Colon (tissue), 2 donors: ENCODE data around the gene CFAP57.

ENCODE experiments used
- FAIRE-seq: peaks from 2 replicates; lab custom pipeline; 2012; peaks lifted over from hg19 to GRCh38; lab: Jason Lieb, UNC
- donor health status: control.
- donor health status: control.

CFAP57 gene

DNA sequence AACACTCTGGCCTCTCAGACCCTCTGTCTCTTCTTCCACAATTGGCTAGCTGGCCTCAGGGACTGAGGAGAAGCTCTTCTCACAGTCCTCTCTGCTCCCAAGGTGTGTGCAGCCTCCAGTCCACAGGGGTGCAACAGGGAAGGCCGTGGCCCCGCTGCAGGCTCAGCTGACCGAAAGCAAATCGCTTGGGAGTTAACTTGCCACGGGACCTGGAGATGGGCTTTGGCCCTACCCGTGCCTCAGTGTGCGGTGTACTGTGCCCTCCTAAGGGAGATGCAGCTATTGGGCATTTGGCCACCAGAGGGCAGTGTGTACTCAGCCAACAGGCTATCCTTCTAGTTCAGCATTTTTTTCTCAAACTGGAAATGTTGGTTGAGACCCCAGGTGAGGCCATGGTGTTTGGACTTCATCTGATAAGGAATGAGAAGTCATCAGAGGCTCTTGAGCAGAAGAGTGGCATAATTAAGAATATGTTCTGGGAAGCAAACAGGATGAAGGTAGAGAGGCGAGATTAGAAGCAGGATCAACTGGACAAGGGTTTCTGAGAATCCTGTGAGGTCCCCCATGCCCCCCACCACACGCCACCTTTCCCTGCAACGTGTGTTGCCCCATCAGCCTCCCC lies 55.1 kb downstream of the CFAP57 start:
- no peak for FAIRE-seq

DNA sequence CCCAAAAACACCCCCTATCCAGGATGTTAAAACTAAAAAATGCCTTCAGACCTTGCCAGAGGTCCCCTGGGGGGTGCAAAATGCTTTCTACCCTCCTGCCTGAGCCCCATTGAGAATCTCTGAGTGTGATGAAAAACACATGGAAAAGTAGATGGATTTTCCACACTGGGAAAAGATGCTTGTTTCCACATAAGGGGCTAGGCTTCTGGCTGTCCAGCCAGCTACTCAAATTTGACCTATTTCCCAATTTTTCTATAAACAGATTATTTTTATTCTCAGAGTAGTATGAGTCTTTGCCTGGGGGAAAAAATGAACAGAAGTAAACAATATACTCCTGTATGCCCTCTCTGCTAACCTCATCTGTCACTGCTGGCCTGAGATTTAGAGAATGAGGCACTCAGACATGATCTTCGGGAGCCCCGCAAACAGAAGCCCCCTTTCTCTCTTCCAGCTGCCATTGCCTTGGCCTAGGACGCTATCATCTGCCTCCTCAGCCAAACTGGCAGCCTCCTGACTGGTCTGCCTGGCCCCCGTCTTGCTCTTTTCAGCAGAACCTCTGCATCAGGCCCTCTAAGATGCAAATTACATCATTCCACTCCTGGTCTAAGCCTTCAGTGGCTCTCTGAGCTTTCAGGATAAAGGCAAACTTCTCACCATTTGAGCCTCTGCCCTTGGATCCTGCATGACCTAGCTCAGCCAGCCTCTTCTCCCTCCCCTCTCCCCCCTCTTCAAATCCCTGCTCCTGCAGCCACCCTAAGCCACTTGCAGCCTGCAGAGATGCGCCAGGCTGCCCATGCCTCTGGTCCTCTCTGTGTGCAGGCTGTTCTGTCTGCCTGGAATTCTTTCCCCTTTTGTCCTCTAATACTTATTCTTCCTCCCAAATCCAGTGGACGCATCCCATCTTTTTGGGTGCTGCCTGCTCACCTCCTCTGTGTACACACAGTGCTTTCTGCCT lies 58.0 kb downstream of the CFAP57 start:
- FAIRE-seq: no peak

DNA sequence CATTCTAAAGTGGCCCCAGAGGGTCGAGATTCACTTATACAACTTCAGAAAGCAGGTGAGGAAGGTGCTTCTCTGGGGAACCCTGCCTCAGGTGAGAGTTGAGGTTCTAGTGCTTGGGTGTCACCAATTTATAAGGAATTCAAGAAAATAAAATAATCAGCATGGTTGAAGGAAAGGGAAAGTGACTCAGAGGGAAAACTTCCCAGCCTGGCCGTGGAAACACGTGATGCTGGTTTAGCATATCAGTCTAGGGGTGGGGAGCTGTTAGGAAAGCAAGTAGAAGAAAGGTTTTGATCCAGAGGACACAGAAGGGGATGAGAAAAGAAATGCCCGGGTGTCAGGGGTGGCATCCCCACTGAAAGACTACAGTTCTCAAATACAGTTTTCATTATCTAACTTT lies 59.9 kb downstream of the CFAP57 start:
- FAIRE-seq: no peak

DNA sequence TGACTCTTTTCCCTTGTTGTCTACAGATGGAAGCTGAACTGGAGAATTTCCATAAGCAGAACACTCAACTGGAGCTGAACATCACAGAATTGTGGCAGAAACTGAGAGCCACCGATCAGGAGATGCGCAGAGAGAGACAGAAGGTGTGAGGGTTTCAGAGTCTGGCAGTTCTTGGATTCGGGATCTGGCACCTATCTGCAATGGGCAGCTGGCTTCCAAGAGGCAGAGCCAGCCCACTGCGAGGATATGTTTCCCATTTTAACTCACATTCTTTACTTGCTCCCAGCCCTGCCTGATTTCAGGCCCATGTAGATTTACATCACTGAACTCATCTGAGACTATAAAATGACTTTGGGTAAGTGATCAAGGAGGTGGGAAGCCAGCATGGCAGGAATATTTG lies 60.4 kb downstream of the CFAP57 start:
- FAIRE-seq: no peak

DNA sequence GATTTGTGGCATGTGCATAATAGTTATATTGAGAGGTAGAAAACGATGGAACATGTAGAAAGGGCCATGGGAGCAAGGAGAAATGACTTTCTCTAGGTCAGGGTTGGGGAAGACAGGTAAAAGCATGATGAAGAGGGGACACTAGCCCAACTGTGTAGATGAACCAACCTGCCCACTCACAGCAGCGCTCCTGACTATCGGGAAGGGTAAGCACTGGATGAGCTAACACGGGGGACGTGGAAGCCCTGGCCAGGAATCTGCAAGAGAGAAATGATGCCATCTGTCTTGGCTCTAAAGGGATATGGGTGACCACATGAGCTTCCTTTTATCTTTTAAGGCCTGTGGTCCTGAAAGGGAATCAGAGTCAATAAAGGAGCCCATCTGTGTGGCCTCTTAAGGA lies 61.5 kb downstream of the CFAP57 start:
- FAIRE-seq: no peak

DNA sequence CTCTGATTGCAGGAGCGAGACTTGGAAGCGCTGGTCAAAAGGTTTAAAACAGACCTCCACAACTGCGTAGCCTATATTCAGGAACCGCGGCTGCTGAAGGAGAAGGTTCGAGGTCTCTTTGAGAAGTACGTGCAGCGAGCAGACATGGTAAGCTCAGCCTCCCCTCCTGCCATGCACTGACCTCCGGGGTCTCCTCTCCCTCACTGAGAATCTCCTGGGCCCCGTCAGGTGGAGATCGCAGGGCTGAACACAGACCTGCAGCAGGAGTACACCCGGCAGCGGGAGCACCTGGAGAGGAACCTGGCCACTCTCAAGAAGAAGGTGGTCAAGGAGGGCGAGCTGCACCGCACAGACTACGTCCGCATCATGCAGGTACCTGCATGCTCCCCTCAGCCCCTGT lies 62.1 kb downstream of the CFAP57 start:
- no peak for FAIRE-seq

DNA sequence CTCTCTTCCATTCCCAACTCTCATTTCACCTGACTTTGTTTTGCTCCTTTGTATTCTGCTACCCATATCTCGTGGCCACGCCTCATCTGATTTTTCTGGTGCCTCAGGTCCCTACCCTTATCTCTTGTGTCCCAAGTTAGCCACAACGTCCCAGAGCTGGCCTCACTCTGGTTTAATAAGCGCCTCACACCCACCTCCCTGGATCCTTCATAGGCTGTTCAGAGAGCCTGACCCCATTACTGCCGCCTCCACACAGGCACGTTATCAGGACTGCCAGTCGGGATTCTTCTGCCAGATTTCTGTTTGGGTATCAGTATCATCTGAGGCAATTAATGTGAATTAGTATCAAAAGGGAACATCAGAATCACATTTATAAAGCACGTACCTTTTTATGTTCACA lies 62.9 kb downstream of the CFAP57 start:
- no peak for FAIRE-seq

DNA sequence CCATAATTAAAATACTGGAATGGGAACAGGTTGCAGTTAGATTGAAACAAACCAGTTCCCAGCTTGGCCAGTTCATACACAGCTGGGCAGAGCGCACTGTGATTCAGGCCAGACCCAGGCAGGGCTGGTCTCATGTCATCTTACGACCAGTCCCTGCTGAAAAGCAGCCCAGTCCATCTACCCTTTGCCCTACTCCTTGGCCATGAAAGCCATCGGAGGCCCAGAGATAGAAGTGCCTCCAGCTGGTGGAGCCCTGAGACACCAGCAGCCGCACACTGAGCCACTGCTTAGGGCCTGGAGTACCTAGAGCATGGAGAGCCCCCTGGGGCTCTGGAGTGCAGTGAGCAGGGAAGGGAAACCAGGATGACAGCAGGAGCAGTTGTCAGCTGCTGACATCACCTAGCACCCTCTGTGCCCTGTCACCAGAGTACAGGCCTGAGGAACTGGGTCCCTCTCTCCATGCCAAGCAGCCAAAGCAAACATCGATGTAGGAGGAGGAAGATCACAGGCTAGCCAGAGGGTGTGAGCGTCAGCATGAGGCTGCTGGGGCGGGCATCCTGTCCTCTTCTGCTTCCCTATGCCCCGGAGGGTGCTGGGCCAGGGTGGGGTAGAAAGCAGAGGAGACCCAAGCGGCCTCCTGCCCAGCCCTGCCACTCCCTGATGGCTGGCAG lies 63.5 kb downstream of the CFAP57 start:
- FAIRE-seq: no peak

DNA sequence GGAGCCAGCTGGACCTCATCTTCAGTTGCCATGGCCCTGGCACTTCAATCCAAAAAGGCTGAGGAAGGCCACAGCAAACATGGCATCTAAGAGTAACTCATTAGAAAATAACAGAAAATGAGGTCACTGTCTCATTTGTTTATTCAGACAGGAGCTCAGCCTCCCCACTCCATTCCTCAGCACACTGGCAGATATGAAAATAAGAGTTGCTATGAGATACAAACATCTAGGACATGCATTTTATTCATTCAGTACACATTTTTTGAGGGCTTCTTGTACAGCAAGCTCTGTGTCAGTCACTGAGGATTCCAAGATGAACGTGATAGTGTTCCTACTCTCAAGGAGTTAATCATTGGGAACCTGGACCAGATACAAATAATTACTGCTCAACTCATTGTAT lies 65.0 kb downstream of the CFAP57 start:
- FAIRE-seq: no peak

DNA sequence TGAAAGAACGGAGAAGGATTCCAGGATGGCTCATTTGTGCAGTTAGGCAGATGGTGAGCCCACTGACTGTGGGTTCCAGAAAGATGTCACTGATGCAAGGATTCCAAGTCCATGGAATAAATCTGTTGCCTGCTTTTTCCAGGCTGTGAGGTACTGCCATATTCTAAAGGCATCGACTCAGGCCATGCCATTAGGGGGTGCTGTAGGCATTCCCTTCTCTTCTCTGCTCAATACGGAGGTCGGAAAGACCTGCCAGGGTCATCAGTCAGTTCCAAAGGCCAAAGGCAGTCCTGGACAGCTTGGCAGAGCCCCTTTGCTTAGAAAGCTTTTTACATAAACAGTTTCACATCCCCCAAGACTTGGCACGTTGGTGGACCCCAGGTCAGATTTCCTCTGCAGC lies 66.0 kb downstream of the CFAP57 start:
- FAIRE-seq: no peak

DNA sequence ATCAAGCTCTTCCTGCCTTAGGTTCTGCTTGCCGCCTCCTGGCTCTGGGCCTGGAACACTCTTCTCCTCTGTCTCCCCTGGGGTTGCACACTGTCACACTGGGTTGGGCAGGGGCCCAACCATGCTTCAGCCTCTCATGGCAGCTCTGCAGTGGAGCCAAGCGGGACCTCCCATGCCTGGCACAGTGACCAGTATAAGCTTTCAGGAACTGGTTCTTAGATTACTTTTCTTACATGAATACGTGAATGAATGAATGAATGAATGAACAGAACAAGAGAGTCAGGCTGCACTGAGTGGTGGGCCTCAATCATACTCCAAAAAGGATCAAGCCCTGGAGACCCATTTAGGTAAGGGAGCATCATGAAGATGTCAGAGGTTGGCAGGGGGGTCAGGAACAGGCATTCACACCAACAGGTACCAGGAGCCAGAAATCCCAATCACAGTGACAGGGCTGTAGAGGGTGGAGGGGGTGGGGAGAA lies 66.9 kb downstream of the CFAP57 start:
- no peak for FAIRE-seq

DNA sequence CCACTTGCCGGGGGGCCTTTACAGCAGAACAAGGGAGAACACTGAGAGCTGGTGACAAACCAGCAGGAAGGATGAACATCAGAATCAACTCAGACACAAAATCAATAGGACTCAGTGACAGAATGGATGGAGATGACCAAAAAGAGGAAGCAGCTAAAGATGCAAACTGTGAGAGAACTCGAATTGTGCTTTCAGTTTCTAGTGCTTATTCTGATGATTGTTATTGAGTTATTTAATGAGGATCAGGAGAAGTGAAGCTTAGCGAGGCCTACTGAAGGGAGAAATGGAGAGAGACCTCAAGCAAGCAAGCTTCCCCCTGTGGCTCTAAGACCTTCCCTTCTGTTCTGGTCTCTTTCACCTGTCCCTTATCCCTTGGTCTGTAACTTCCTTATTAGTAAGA lies 67.4 kb downstream of the CFAP57 start:
- FAIRE-seq: no peak

DNA sequence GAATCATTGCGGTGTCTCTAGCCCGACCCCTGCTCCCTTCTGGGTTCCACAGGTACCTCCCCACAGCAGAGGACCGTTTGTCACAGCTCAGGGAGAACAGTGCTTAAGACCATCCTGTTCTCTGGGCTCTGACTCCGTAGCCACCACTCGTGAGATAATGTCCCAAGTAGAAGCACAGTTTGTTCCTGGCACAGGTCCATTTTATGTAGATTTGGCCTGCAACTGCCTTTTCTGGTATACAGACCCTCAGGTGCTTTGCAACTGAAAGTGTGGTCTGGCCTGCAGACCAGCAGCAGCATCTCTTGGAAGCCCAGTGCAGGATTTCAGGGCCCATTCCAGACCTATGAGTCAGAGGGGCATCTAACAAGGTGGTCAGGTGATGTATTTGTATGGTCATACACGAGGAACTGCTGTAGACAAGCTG lies 69.3 kb downstream of the CFAP57 start:
- FAIRE-seq: no peak

DNA sequence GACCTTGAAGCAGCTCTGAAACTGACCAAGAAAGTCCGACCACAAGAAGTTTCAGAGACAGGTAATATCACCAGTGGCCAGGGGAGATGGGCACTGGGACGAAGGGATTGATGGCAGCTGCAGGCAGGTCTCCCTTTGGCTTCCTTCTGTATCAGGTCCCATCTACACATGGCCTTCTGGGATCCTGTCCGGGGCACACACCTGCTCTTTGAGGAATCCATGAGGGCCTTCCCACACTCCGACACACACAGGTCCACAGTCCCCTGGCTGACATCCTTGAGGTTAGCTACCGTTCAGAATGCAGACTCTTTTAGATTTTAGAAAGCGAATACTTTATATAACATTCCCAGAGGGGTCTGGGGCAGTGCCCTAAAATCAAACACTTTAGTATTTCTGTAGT lies 71.2 kb downstream of the CFAP57 start:
- no peak for FAIRE-seq

DNA sequence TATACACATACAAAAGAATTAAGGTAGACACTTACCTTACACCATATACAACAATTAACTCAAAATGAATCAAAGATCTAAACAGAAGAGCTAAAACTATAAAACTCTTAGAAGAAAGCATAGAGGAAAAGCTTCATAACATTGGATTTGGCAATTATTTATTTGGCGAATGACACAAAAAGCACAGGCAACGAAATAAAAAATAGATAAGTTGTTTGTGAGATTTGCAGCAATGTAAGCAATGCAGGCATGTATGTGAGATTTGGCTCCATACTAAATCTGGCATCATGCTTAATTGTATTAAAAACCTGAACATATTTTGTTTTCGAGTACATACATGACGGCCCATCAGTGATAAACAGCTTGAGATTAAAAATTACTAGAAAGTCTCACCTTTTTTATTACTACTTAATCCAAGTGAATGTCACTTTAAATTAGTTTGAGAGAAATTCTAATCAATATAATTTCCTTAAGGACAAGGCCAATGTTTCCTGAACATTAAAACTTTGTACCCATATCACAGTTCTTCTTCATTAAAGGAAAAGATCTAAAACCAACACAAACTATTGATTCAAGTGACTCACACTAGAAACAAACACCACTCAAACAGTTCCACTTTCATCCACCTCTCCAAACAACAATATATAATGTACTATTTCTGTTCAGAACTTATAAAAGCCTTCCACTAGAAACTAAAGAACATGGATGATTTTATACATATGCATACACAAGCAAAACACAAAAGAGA lies 74.5 kb downstream of the CFAP57 start:
- FAIRE-seq: peak; percentile 14

DNA sequence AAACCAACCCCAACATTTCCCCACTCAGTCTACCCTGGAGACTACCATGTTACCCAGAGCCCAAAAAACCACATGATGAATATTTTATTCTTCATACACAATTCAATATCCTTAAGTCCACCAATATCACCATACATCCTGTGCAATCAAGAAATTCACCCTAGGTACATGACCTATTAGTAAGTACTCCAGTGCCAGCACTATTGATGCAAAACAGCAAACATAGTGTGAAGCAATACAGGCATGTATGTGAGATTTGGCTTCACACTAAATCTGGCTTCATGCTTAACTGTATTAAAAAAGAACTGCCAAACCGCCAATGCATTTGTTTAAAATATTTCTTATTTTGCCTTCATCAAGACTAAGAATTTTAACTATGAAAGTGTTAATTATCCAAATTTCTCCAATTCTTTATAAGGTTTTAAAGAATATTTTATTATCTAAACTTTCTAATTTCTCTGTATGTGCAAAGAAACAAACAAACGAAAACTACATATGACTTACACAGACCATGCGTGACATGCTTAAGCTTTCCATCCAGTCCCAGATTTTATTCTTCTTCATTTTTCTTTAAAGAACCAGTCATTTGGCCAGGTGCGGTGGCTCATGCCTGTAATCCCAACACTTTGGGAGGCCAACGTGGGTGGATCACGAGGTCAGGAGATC lies 75.3 kb downstream of the CFAP57 start:
- no peak for FAIRE-seq

DNA sequence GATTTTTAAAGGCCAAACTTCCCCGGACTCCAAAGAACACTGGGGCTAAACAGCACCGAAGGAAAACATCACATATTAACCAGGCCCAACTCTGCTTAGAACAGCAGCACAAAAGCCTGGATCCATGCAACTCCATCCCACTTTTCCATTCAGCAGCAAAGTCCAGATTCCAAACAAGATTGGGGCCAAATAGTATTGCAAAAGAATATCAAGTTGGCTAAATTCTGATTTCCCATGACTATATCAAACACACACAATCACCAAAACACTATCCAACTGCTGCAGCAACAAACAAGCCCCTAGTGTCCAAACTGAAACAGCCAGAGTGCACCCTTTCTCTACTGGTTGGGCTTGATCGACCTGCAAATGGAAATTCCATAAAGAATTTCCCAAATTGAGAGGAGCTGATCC lies 78.2 kb downstream of the CFAP57 start:
- no peak for FAIRE-seq

DNA sequence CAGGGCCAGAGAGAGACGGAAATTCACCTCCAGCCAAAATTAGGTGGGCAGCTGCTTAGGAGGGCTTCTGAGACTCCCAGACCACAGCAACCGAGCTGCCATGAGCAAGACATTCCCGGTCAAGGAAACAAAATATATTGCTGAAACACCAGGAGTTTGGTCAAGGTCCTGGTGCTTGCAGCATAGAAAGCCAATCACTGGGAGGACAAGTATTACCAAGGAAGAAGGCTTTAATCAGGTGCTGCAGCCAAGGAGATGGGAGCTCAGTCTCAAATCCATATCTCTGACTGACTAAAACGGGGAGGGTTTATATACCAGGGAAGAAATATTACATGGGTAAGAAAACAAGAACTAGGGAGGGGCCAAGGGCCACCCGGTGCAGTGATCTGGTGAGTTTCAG lies 78.9 kb downstream of the CFAP57 start:
- FAIRE-seq: no peak

DNA sequence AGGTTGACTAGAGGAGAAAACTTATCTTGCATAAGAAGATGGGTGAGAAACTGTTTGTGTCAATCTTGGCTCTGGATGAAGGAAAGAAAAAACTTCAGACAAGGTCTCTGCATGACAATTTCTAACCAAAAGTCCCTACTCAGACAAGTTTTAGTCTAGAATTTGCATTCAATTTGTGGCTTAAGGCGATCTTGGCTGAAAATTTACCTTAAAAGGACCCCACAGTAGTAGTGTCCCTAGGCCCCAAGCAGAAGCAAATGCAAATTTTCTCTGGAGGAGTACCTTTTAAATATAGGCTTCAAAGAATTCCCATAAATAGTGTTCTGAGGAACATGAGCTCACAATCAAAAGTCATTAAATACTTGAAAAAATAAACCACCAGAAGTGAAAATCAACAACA lies 80.1 kb downstream of the CFAP57 start:
- FAIRE-seq: no peak

DNA sequence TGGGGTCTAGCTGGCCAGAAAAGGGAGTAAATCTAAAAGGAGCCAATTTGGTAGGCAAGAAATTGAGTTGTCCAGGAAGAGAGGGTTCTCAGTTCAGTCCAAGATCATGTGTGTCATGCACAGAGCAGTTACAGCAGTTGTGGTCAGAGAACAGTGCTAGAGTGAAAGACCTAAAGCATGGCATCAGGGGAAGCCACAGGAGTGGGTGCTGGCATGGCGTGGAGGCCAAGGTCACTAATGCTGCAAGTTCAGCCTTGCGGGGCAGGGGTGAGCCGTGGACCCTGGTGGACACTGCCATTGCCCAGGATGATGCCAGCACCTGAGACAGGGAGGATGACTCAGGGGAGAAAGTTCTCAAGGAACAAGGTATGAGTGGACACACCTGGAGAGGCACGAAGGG lies 81.0 kb downstream of the CFAP57 start:
- no peak for FAIRE-seq

DNA sequence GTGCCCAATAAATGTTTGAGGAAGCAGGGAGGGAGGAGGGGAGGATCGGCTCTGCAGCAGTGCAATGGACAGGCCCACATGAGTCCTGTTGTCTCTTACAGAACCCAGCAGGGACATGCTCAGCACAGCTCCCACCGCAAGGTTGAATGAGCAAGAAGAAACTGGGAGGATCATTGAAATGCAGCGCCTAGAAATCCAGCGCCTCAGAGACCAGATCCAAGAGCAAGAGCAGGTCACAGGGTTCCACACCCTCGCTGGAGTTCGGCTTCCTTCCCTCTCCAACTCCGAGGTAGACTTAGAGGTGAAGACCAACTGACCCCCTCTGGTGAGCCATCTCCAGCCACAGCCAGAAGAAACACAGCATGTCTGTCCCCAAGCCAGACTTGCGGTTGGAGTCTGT lies 81.7 kb downstream of the CFAP57 start:
- no peak for FAIRE-seq
